Calu3 (cell line): ENCODE results near the gene GRIFIN. TPM values are rescaled to one million over a fixed set of nuclear protein-coding genes. Genes with fewer than 3 reads are reported as not detected.

Experiments
- BruUV-seq: library from RNA; stranded (reverse); fragments of 400-500 nt; replicated peaks from 2 replicates; lab custom pipeline; 2021; lab: Mats Ljungman, UMichigan
- CTCF ChIA-PET: fragments of 300-600 bp; sonication (Branson Sonifier 250); formaldehyde crosslinking; loops from one replicate; lab custom pipeline; 2022; ENCODE audit warnings: antibody characterized with exemption; lab: Charles Lee
- DNase-seq: peaks from one replicate; pipeline ENCODE4 v3.0.0; 2022
- H3K27ac Mint-ChIP-seq: one replicate; pipeline ENCODE4 v1.8.0; 2022; ENCODE audit warnings: mixed read lengths; ENCODE audit not compliant: unreplicated experiment
- H3K27me3 Mint-ChIP-seq: one replicate; pipeline ENCODE4 v1.8.0; 2022; ENCODE audit warnings: mixed read lengths; ENCODE audit not compliant: unreplicated experiment
- H3K36me3 Mint-ChIP-seq: one replicate; pipeline ENCODE4 v1.8.0; 2022; ENCODE audit warnings: mild to moderate bottlenecking, moderate library complexity, mixed read lengths; ENCODE audit not compliant: insufficient read depth, unreplicated experiment
- H3K4me1 Mint-ChIP-seq: one replicate; pipeline ENCODE4 v1.8.0; 2022; ENCODE audit warnings: mild to moderate bottlenecking, low read depth, mixed read lengths; ENCODE audit not compliant: unreplicated experiment
- H3K4me3 Mint-ChIP-seq: one replicate; pipeline ENCODE4 v1.8.0; 2022; ENCODE audit warnings: mild to moderate bottlenecking, low read depth, moderate library complexity, mixed read lengths; ENCODE audit not compliant: unreplicated experiment
- H3K9me3 Mint-ChIP-seq: one replicate; pipeline ENCODE4 v1.8.0; 2022; ENCODE audit warnings: low read depth, mixed read lengths; ENCODE audit not compliant: unreplicated experiment
- intact Hi-C: fragments of 100-400 bp; cut with micrococcal nuclease; formaldehyde crosslinking; loops from one replicate; pipeline ENCODE4 v1.10.0; 2022; ENCODE audit not compliant: unreplicated experiment
- total RNA-seq: library from RNA; stranded (reverse); gene quantifications from 2 replicates; pipeline ENCODE4 v1.2.3, GENCODE V29; 2022
- TF ChIP-seq, protein P1 (sequence below): fragments of 200-600 bp; IDR thresholded peaks from one replicate; pipeline ENCODE4 v1.8.0; 2022; ENCODE audit warnings: antibody characterized with exemption; ENCODE audit not compliant: unreplicated experiment

GRIFIN gene
- total RNA-seq, 1 experiment from 2014 or later, result not detected

DNA sequence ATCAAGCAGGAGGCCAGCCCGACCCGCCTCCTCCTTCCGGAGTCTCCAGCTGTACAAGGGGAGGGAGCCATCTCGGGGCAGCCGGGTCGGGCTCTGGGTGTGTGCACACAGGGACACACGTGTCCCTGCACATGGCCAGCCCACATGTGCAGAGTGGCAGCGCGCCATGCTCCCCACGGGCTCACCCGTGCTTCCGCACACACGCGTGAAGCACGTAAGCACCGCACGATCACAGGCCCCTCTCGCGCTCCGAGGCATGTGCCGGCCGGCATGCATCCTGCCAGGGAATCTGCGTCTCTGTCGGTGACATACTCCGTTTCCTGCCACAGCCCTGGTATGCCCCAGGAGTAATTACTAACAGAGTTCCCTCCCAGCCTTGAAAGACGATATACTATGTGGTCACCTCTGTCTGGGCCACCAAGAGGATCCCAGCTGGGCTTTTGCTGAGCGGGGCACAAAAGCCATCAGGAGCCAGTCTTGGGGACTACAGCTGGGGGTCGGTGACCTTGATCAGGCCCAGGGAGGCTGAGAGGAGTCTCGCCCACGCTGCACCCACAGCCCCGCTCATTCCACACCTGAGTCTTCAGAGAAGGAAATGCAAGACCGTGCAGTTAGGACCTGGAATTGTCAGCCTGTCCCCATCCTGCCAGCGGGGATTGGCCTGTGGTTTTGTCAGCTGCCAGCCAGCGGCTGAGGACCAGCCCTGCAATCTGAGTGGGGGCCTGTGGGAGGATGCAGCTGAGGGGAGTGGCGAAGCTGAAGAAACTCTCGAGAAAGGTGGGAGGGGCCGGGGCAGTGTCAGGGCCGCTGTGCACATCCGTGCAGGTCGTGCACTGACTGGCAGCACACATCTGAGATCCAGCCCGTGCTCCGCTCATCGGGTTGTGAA is 32.4 kb upstream of the GRIFIN start:
- no peaks in the 10 kb centered on the region for H3K27me3 Mint-ChIP-seq
- H3K4me1 Mint-ChIP-seq, result peaks cover 37% of the 10 kb centered on the region
- CTCF ChIA-PET, result interaction anchor here (0.5 to 1.3 kb wide), 3 partner anchors 9 to 190 kb away, joined by 3 to 4 read pairs (median 4); no protein-coding TSS in a partner anchor
- TF ChIP-seq, protein P1, sequence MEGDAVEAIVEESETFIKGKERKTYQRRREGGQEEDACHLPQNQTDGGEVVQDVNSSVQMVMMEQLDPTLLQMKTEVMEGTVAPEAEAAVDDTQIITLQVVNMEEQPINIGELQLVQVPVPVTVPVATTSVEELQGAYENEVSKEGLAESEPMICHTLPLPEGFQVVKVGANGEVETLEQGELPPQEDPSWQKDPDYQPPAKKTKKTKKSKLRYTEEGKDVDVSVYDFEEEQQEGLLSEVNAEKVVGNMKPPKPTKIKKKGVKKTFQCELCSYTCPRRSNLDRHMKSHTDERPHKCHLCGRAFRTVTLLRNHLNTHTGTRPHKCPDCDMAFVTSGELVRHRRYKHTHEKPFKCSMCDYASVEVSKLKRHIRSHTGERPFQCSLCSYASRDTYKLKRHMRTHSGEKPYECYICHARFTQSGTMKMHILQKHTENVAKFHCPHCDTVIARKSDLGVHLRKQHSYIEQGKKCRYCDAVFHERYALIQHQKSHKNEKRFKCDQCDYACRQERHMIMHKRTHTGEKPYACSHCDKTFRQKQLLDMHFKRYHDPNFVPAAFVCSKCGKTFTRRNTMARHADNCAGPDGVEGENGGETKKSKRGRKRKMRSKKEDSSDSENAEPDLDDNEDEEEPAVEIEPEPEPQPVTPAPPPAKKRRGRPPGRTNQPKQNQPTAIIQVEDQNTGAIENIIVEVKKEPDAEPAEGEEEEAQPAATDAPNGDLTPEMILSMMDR, result no peak
- no peak overlapping the region for H3K27ac Mint-ChIP-seq
- DNase-seq, result peak; percentile 47
- H3K9me3 Mint-ChIP-seq, result no peaks in the 10 kb centered on the region
- H3K4me3 Mint-ChIP-seq, result no peak overlapping the region
- BruUV-seq, result no TSS peak
- intact Hi-C loops, result no loop called here
- peaks cover 6% of the 10 kb centered on the region for H3K36me3 Mint-ChIP-seq

DNA sequence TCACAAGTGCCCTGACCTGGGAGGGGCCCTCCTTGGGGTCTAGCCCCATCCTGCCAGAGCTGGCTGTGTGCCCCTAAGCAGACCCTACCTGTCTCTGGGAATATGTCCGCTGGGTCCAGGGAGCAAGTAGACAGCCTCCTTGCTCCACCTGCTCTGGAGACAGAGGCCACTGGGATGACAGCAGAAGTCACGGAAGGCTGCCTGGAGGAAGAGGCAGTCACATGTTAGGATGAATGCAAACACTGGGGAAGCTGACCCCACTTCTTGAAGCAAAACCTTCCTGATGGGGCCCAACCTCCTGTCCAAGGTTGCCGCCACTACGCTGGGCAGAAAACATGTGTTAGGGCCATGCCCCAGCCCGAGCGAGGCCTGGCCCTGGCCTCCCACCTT is 31.7 kb upstream of the GRIFIN start:
- no peak overlapping the region for H3K27ac Mint-ChIP-seq
- no peak for DNase-seq
- CTCF ChIA-PET, result interaction anchor here (1.2 to 1.3 kb wide), 2 partner anchors 8 to 10 kb away, joined by 4 read pairs; no protein-coding TSS in a partner anchor

DNA sequence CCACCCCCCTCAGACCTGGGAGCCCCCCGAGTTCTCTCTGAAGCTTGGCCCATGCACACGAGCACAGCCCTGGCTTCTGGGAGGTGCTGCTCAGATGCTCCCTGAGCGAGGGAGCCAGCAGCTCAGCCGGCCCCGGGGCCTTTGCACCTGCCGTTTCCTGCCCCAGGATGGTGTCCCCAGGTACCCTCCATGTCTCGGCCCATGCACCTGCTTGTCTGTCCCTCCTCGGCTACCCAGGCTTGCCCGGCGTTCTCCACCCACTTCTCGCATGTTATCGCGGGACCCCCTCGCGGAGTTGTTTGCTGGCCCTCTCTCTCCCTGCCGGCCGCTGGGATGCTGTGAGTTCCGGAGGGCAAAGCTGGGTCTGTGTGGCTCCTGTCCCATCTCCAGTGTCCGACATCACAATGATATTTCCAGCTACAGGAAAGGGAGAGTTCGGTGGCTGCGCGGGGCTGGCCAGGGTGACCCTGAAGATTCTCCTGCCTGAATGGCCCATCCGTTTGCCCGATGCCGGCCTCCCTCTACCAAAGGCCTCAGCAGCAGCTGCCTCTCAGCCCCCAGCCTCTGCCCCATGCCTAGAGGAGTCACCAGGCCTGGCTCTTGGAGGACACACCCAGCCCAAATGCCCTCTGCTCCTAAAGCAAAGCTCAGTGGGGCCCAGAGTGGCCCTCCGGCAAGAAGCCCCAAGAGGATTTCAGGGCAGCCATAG is 31.2 kb upstream of the GRIFIN start:
- H3K27ac Mint-ChIP-seq, result no peak overlapping the region
- CTCF ChIA-PET, result no interaction called here
- no peak for DNase-seq
- no TSS peak for BruUV-seq
- TF ChIP-seq, protein P1, result no peak
- peaks cover 6% of the 10 kb centered on the region for H3K36me3 Mint-ChIP-seq
- no peaks in the 10 kb centered on the region for H3K27me3 Mint-ChIP-seq
- intact Hi-C loops, result no loop called here
- no peak overlapping the region for H3K4me3 Mint-ChIP-seq
- no peaks in the 10 kb centered on the region for H3K9me3 Mint-ChIP-seq
- H3K4me1 Mint-ChIP-seq, result peaks cover 29% of the 10 kb centered on the region

More for the DNA sequence above, 31.7 kb upstream of the GRIFIN start:
- Mint-ChIP-seq H3K4me1 (peaks cover 34% of the 10 kb centered on the region), H3K9me3 (no peaks in the 10 kb centered on the region), H3K36me3 (peaks cover 6% of the 10 kb centered on the region), H3K4me3 (no peak overlapping the region), H3K27me3 (no peaks in the 10 kb centered on the region)
- intact Hi-C loops, result no loop called here
- TF ChIP-seq, protein P1, result no peak
- BruUV-seq, result no TSS peak

DNA sequence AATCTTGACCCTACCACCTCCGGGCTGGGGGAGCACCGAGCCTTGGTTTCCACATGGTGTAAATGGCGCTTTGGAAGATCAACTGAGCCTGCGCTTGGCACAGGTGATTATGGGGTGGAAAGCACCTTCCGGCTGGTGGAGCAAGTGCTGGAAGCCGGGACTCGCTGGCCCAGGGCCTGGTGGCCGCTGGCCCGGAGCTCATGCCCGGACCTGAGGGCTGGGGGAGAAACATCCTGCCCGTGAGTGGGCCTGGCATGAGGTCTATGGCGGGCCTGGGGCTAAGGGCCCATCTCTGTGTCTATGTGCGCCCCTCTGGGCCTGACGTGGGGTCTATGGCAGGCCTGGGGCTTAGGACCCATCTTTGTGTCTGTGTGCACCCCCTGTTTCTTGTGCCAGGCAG is 29.2 kb upstream of the GRIFIN start:
- H3K36me3 Mint-ChIP-seq, result peaks cover 6% of the 10 kb centered on the region
- intact Hi-C loops, result no loop called here
- no peak for DNase-seq
- CTCF ChIA-PET, result interaction anchor here (0.6 kb wide), 1 partner anchor 53 kb away, joined by 3 read pairs; no protein-coding TSS in a partner anchor
- no peaks in the 10 kb centered on the region for H3K9me3 Mint-ChIP-seq
- no peak overlapping the region for H3K4me3 Mint-ChIP-seq
- H3K4me1 Mint-ChIP-seq, result peaks cover 14% of the 10 kb centered on the region
- TF ChIP-seq, protein P1, result no peak
- H3K27ac Mint-ChIP-seq, result no peak overlapping the region
- peaks cover 11% of the 10 kb centered on the region for H3K27me3 Mint-ChIP-seq
- no TSS peak for BruUV-seq
